Measurements from ENCODE around the gene PHF14.
"Not testable (repeated sequence)": the region's sequence is repeated elsewhere in the genome, so short reads cannot be mapped to it uniquely, and the experiment has no call there.

The PHF14 gene

GRCh38 chr7:10990748-10991147, 17.1 kb downstream of the PHF14 start:
- not testable (repeated sequence) for DNase-seq (ENCODE audit: low read depth)

- DNase-seq (ENCODE audit: low read depth) = not testable (repeated sequence)
Measured at GRCh38 chr7:10995482-10996166, 22.0 kb downstream of the PHF14 start.

- DNase-seq (ENCODE audit: low read depth) = no peak
Measured at GRCh38 chr7:10998996-10999757, 25.5 kb downstream of the PHF14 start.

GRCh38 chr7:11005202-11005601, 31.5 kb downstream of the PHF14 start:
- no peak for DNase-seq (ENCODE audit: low read depth)

GRCh38 chr7:11006291-11006690, 32.6 kb downstream of the PHF14 start:
- no peak for DNase-seq (ENCODE audit: low read depth)

GRCh38 chr7:11009631-11010030, 36.0 kb downstream of the PHF14 start:
- no peak for DNase-seq (ENCODE audit: low read depth)

GRCh38 chr7:11021468-11021867, 47.8 kb downstream of the PHF14 start:
- no peak for DNase-seq (ENCODE audit: low read depth)

GRCh38 chr7:11026452-11027359, 53.0 kb downstream of the PHF14 start:
- no peak for DNase-seq (ENCODE audit: low read depth)

GRCh38 chr7:11035661-11036060, 62.0 kb downstream of the PHF14 start:
- no peak for DNase-seq (ENCODE audit: low read depth)

- DNase-seq (ENCODE audit: low read depth) = no peak
Measured at GRCh38 chr7:11039974-11040373, 66.3 kb downstream of the PHF14 start.

GRCh38 chr7:11054033-11054432, 80.4 kb downstream of the PHF14 start:
- no peak for DNase-seq (ENCODE audit: low read depth)

GRCh38 chr7:11060893-11061292, 87.2 kb downstream of the PHF14 start:
- no peak for DNase-seq (ENCODE audit: low read depth)

- DNase-seq (ENCODE audit: low read depth) = no peak
Measured at GRCh38 chr7:11062110-11062509, 88.4 kb downstream of the PHF14 start.

- no peak for DNase-seq (ENCODE audit: low read depth)
Measured at GRCh38 chr7:11069591-11069990, 95.9 kb downstream of the PHF14 start.

GRCh38 chr7:11077816-11078215, 104.1 kb downstream of the PHF14 start:
- DNase-seq (ENCODE audit: low read depth) = no peak

- no peak for DNase-seq (ENCODE audit: low read depth)
Measured at GRCh38 chr7:11078247-11078834, 104.7 kb downstream of the PHF14 start.

GRCh38 chr7:11079907-11080306, 106.2 kb downstream of the PHF14 start:
- DNase-seq (ENCODE audit: low read depth) = no peak

- DNase-seq (ENCODE audit: low read depth) = no peak
Measured at GRCh38 chr7:11082121-11082520, 108.4 kb downstream of the PHF14 start.

GRCh38 chr7:11082552-11083213, 109.0 kb downstream of the PHF14 start:
- DNase-seq (ENCODE audit: low read depth) = no peak

GRCh38 chr7:11083214-11083568, 109.5 kb downstream of the PHF14 start:
- no peak for DNase-seq (ENCODE audit: low read depth)

GRCh38 chr7:11104578-11104977, 130.9 kb downstream of the PHF14 start:
- DNase-seq (ENCODE audit: low read depth) = no peak

- no peak for DNase-seq (ENCODE audit: low read depth)
Measured at GRCh38 chr7:11109659-11110058, 136.0 kb downstream of the PHF14 start.

All from HS-5 (cell line).